ENCODE measurements around the gene PRKG1. TPM values are rescaled to one million over a fixed set of nuclear protein-coding genes. Genes with fewer than 3 reads are reported as not detected.

PRKG1 gene
- total RNA-seq, 1 donor from 2014 or later = 50.2 TPM

- intact Hi-C loops (cut with DNase I) = loop anchor here (5.0 kb wide), 1 partner anchor 158 kb away; no protein-coding TSS in a partner anchor
- H3K36me3 ChIP-seq = no peaks in the 10 kb centered on the region
- TF ChIP-seq, protein P1, sequence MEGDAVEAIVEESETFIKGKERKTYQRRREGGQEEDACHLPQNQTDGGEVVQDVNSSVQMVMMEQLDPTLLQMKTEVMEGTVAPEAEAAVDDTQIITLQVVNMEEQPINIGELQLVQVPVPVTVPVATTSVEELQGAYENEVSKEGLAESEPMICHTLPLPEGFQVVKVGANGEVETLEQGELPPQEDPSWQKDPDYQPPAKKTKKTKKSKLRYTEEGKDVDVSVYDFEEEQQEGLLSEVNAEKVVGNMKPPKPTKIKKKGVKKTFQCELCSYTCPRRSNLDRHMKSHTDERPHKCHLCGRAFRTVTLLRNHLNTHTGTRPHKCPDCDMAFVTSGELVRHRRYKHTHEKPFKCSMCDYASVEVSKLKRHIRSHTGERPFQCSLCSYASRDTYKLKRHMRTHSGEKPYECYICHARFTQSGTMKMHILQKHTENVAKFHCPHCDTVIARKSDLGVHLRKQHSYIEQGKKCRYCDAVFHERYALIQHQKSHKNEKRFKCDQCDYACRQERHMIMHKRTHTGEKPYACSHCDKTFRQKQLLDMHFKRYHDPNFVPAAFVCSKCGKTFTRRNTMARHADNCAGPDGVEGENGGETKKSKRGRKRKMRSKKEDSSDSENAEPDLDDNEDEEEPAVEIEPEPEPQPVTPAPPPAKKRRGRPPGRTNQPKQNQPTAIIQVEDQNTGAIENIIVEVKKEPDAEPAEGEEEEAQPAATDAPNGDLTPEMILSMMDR (IDR thresholded peaks at IDR 0.05) = no peak
- no peak for DNase-seq (ENCODE audit: low spot score in 2 of 2)
- no peak overlapping the region for H3K4me3 ChIP-seq
- H3K4me1 ChIP-seq = peaks cover 0 to 19% of the 10 kb centered on the region in 2 donors
- H3K27me3 ChIP-seq = no peaks in the 10 kb centered on the region
- peaks cover 0 to under 1% of the 10 kb centered on the region in 2 donors for H3K9me3 ChIP-seq
- peak overlapping the region; percentile 66 to 86 for H3K27ac ChIP-seq
These were observed 801.3 kb downstream of the PRKG1 start for GRCh38 chr10:51875610-51876009.

DNA sequence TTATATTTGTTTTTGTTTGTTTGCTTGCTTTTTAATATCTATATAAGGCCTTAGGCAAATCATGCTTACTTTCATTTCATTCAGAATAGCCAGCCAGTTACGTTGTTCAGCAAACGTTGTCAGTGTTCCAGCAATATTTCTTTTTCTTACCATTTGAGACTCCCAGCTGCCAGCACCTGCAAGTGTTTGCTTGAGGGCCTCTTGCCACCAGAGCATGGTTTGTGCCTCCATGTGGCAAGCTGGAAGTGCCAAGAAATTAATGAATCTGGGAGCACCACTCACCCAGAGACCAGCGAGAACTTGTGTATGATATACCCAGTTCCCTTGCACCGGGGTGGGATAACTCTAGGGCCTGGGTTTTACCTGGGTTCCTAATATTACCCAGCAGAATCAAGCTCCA lies 802.2 kb downstream of the PRKG1 start:
- intact Hi-C loops (cut with DNase I) = loop anchor here (5.0 kb wide), 1 partner anchor 159 kb away; no protein-coding TSS in a partner anchor

GRCh38 chr10:51876979-51877378 lies 802.7 kb downstream of the PRKG1 start:
- intact Hi-C loops (cut with DNase I) = loop anchor here (5.0 kb wide), 1 partner anchor 160 kb away; no protein-coding TSS in a partner anchor
- peak overlapping the region; percentile 66 to 86 for H3K27ac ChIP-seq
- no peaks in the 10 kb centered on the region for H3K27me3 ChIP-seq

More for the DNA sequence above, 802.2 kb downstream of the PRKG1 start:
- H3K36me3 ChIP-seq = no peaks in the 10 kb centered on the region
- H3K27ac ChIP-seq = peak overlapping the region; percentile 66 to 86
- peaks cover 0 to 20% of the 10 kb centered on the region in 2 donors for H3K4me1 ChIP-seq
- no peaks in the 10 kb centered on the region for H3K27me3 ChIP-seq
- H3K4me3 ChIP-seq = peak overlapping the region in 1 of 2 donors; percentile 11
- peaks cover 6 to 9% of the 10 kb centered on the region in 2 donors for H3K9me3 ChIP-seq
- TF ChIP-seq, protein P1 (IDR thresholded peaks at IDR 0.05) = peak in 1 of 3 experiments; percentile 15
- no peak for DNase-seq (ENCODE audit: low spot score in 2 of 2)

DNA sequence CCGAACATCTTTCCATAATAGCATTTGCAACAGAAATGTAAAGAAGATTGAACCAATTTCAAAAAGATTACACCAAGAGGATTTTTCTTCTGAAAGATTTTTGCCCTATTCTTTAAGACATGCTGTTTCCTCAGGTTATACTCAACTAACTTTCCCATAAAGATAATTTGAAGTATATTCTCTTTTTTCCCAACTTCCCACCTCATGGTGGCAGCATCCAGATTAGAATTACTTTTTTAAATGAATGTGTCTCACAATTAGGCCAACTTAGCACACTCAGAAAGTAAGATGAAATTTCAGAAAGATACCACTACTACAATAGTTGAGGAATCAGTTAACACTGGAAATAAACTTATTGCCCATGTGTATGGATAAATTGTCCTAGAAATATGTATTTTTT lies 803.3 kb downstream of the PRKG1 start:
- TF ChIP-seq, protein P1 (IDR thresholded peaks at IDR 0.05) = no peak
- peak overlapping the region; percentile 66 to 86 for H3K27ac ChIP-seq
- peaks cover 0 to 20% of the 10 kb centered on the region in 2 donors for H3K4me1 ChIP-seq
- H3K9me3 ChIP-seq = peaks cover 6 to 10% of the 10 kb centered on the region in 2 donors
- no peaks in the 10 kb centered on the region for H3K27me3 ChIP-seq
- intact Hi-C loops (cut with DNase I) = loop anchor here (2.0 to 5.0 kb wide), 2 partner anchors 17 to 160 kb away; no protein-coding TSS in a partner anchor
- H3K4me3 ChIP-seq = no peak overlapping the region
- DNase-seq (ENCODE audit: low spot score in 2 of 2) = no peak
- no peaks in the 10 kb centered on the region for H3K36me3 ChIP-seq

More at GRCh38 chr10:51876979-51877378, 802.7 kb downstream of the PRKG1 start:
- TF ChIP-seq, protein P1 (IDR thresholded peaks at IDR 0.05) = no peak
- no peaks in the 10 kb centered on the region for H3K36me3 ChIP-seq
- no peak overlapping the region for H3K4me3 ChIP-seq
- DNase-seq (ENCODE audit: low spot score in 2 of 2) = no peak
- H3K4me1 ChIP-seq = peaks cover 0 to 20% of the 10 kb centered on the region in 2 donors
- H3K9me3 ChIP-seq = peaks cover 6 to 10% of the 10 kb centered on the region in 2 donors

DNA sequence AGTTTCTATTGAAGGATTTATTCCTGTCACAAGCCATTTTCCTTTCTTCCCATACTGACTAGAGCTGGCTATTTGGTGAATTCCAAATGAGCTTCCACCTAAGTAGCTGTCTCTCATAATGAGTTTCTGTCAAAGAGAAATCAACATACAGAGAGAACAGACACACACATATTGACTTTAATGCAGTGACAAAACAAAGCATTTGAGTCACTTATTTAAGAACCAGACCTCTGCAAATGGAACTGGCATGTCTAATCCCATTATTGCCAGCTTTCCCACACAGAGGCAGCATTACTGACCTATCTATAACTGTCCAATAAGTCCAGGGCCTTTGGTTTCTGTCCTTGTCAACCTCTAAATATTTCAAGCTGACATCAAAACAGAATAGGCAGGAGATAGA lies 804.4 kb downstream of the PRKG1 start:
- Histone ChIP-seq H3K27ac (peak overlapping the region; percentile 71 to 86), H3K9me3 (peaks cover 6 to 10% of the 10 kb centered on the region in 2 donors), H3K4me3 (no peak overlapping the region), H3K36me3 (no peaks in the 10 kb centered on the region), H3K4me1 (peaks cover 0 to 20% of the 10 kb centered on the region in 2 donors), H3K27me3 (no peaks in the 10 kb centered on the region)
- DNase-seq (ENCODE audit: low spot score in 2 of 2) = no peak
- TF ChIP-seq, protein P1 (IDR thresholded peaks at IDR 0.05) = no peak
- intact Hi-C loops (cut with DNase I) = loop anchor here (2.0 to 5.0 kb wide), 2 partner anchors 18 to 161 kb away; no protein-coding TSS in a partner anchor
